Keratinocyte (primary cell): ENCODE results near the gene KRTAP12-1. TPM values are rescaled to one million over a fixed set of nuclear protein-coding genes. Genes with fewer than 3 reads are reported as not detected.

Experiments
- DNase-seq: peaks from one replicate; pipeline ENCODE4 v3.0.0-alpha.2; 2011; ENCODE audit warnings: low read depth, missing footprints, low spot score
- FAIRE-seq: peaks from 2 replicates; lab custom pipeline; 2011; peaks lifted over from hg19 to GRCh38; lab: Jason Lieb, UNC
- H2AFZ ChIP-seq: 2 replicates; pipeline ENCODE4 v1.6.0; 2012; ENCODE audit warnings: low read length, control low read depth, inconsistent platforms; ENCODE audit not compliant: control insufficient read depth
- H3K27ac ChIP-seq: 2 replicates; pipeline ENCODE4 v1.5.1; 2011; ENCODE audit warnings: low read length; ENCODE audit not compliant: control insufficient read depth, insufficient read depth
- H3K27me3 ChIP-seq: 3 replicates; pipeline ENCODE4 v1.6.0; 2011; ENCODE audit warnings: low read length; ENCODE audit not compliant: control insufficient read depth, insufficient read depth; ENCODE audit errors: extremely low read depth
- H3K36me3 ChIP-seq, 2 experiments: 2 replicates in 1 of 2; 3 replicates in 1 of 2; pipeline ENCODE4 v1.5.1; 2011; ENCODE audit warnings: low read length in 2 of 2, mild to moderate bottlenecking in 1 of 2; ENCODE audit not compliant: control insufficient read depth in 2 of 2, insufficient read depth in 2 of 2; ENCODE audit errors: extremely low read depth in 1 of 2
- H3K4me1 ChIP-seq: 3 replicates; pipeline ENCODE4 v1.5.1; 2011; ENCODE audit warnings: low read length; ENCODE audit not compliant: control insufficient read depth, insufficient read depth; ENCODE audit errors: extremely low read depth
- H3K4me2 ChIP-seq: 3 replicates; pipeline ENCODE4 v1.6.0; 2011; ENCODE audit warnings: low read depth, low read length; ENCODE audit not compliant: control insufficient read depth, insufficient read depth; ENCODE audit errors: extremely low read depth
- H3K4me3 ChIP-seq, 3 experiments: fragments of 200-600 bp in 1 of 3; sonication (generic) in 1 of 3; 2 replicates in 2 of 3; 3 replicates in 1 of 3; pipeline ENCODE4 v1.5.1; 2011 to 2016; ENCODE audit warnings: low read length in 3 of 3, mild to moderate bottlenecking in 3 of 3, control low read depth in 2 of 3, inconsistent platforms in 1 of 3, low read depth in 1 of 3, mixed read lengths in 1 of 3, mixed run types in 1 of 3, moderate library complexity in 1 of 3; ENCODE audit not compliant: control insufficient read depth in 2 of 3, insufficient read depth in 2 of 3; ENCODE audit errors: extremely low read depth in 1 of 3
- H3K79me2 ChIP-seq: 2 replicates; pipeline ENCODE4 v1.6.0; 2012; ENCODE audit warnings: low read length; ENCODE audit not compliant: control insufficient read depth, insufficient read depth
- H3K9ac ChIP-seq: 3 replicates; pipeline ENCODE4 v1.6.0; 2011; ENCODE audit warnings: low read length; ENCODE audit not compliant: control insufficient read depth, insufficient read depth; ENCODE audit errors: extremely low read depth
- H3K9me1 ChIP-seq: 3 replicates; pipeline ENCODE4 v1.6.0; 2011; ENCODE audit warnings: low read length; ENCODE audit not compliant: control insufficient read depth, insufficient read depth; ENCODE audit errors: extremely low read depth
- H3K9me3 ChIP-seq: 2 replicates; pipeline ENCODE4 v1.5.1; 2012; ENCODE audit warnings: low read depth, low read length; ENCODE audit not compliant: control insufficient read depth
- H4K20me1 ChIP-seq: 3 replicates; pipeline ENCODE4 v1.6.0; 2011; ENCODE audit warnings: low read length; ENCODE audit not compliant: control insufficient read depth, insufficient read depth; ENCODE audit errors: extremely low read depth
- CTCF ChIP-seq, 3 experiments: IDR thresholded peaks in 1 of 3; conservative IDR thresholded peaks in 1 of 3; optimal IDR thresholded peaks in 1 of 3; 2 replicates in 2 of 3; 3 replicates in 1 of 3; pipeline versions ENCODE3 to v1.5.1; 2011; ENCODE audit warnings: low read length in 3 of 3, mild to moderate bottlenecking in 3 of 3, moderate library complexity in 2 of 3, control low read depth in 1 of 3, inconsistent platforms in 1 of 3; ENCODE audit not compliant: insufficient read depth in 2 of 3; ENCODE audit errors: extremely low read depth in 1 of 3
- EZH2 ChIP-seq: IDR thresholded peaks from one replicate; pipeline ENCODE4 v1.6.1; 2012; ENCODE audit warnings: inconsistent platforms, mild to moderate bottlenecking, low read length, moderate library complexity
- dilution Hi-C: fragments of 300-500 bp; cut with MboI; formaldehyde crosslinking; loops from one replicate; pipeline ENCODE4 v1.7.0; 2020; ENCODE audit warnings: low sequenced_read_pairs; ENCODE audit not compliant: extremely low pct_ligation_motif_present
- polyA plus RNA-seq, 5 experiments: library from polyadenylated mRNA; depleted of rRNA in 3 of 5; stranded (reverse) in 3 of 5; stranded (forward) in 1 of 5; unstranded in 1 of 5; fragments of >200 nt; gene quantifications; 1 replicate in 1 of 5; 2 replicates in 3 of 5; 3 replicates in 1 of 5; pipeline versions ENCODE4 v1.2.1 to v1.2.3, GENCODE V29; 2011 to 2012; ENCODE audit warnings: missing spikeins in 2 of 5, low read depth in 1 of 5, low replicate concordance in 1 of 5

The KRTAP12-1 gene
- polyA plus RNA-seq, 1 donor (not counting 4 experiments of a cell fraction or from before 2014, with no cell fraction given): not detected

- FAIRE-seq (no peak), DNase-seq (no peak)
- Histone ChIP-seq H3K9me1 (no peaks in the 10 kb centered on the region), H3K36me3 (no peaks in the 10 kb centered on the region), H4K20me1 (no peaks in the 10 kb centered on the region), H3K9me3 (no peaks in the 10 kb centered on the region), H3K4me1 (no peaks in the 10 kb centered on the region), H3K79me2 (no peaks in the 10 kb centered on the region), H3K27me3 (no peaks in the 10 kb centered on the region), H3K9ac (no peak overlapping the region), H3K27ac (no peak overlapping the region), H2AFZ (no peak overlapping the region), H3K4me3 (no peak overlapping the region), H3K4me2 (no peak overlapping the region)
- TF ChIP-seq CTCF (optimal IDR thresholded peaks at IDR 0.05 in 1 of 3, IDR thresholded peaks at IDR 0.05 in 1 of 3, conservative IDR thresholded peaks at IDR 0.05 in 1 of 3; ENCODE audit: extremely low read depth in 1 of 3, insufficient read depth in 2 of 3, low read length in 3 of 3) (no peak), EZH2 (no peak)
- dilution Hi-C loops: no loop called here
These were observed 30.8 kb downstream of the KRTAP12-1 start for GRCh38 chr21:44650973-44651675.

GRCh38 chr21:44650265-44650972 lies 31.5 kb downstream of the KRTAP12-1 start:
- FAIRE-seq: no peak
- no peaks in the 10 kb centered on the region for H3K36me3 ChIP-seq
- no peaks in the 10 kb centered on the region for H3K4me1 ChIP-seq
- H3K9ac ChIP-seq: no peak overlapping the region
- H3K27ac ChIP-seq: no peak overlapping the region
- H3K4me2 ChIP-seq: no peak overlapping the region
- H3K4me3 ChIP-seq: no peak overlapping the region
- dilution Hi-C loops: no loop called here
- H2AFZ ChIP-seq: no peak overlapping the region
- DNase-seq: no peak
- H4K20me1 ChIP-seq: no peaks in the 10 kb centered on the region
- no peaks in the 10 kb centered on the region for H3K9me1 ChIP-seq
- H3K79me2 ChIP-seq: no peaks in the 10 kb centered on the region
- no peaks in the 10 kb centered on the region for H3K9me3 ChIP-seq
- TF ChIP-seq EZH2 (no peak), CTCF (optimal IDR thresholded peaks at IDR 0.05 in 1 of 3, IDR thresholded peaks at IDR 0.05 in 1 of 3, conservative IDR thresholded peaks at IDR 0.05 in 1 of 3; ENCODE audit: extremely low read depth in 1 of 3, insufficient read depth in 2 of 3, low read length in 3 of 3) (no peak)
- H3K27me3 ChIP-seq: no peaks in the 10 kb centered on the region
